ENCODE measurements around the gene SLC35F1.

GRCh38 chr6:118223316-118223715 is 316.3 kb downstream of the SLC35F1 start:
- TF ChIP-seq CEBPB (IDR thresholded peaks at IDR 0.05): no peak
- TF ChIP-seq ZBTB7A (IDR thresholded peaks at IDR 0.05; ENCODE audit: low read depth): no peak
- TF ChIP-seq YY1 (IDR thresholded peaks at IDR 0.05; ENCODE audit: low read depth): no peak
- no peak for TF ChIP-seq NFIC (IDR thresholded peaks at IDR 0.05)
- TF ChIP-seq EP300 (IDR thresholded peaks at IDR 0.05; ENCODE audit: borderline replicate concordance): no peak
- TF ChIP-seq, protein P1, sequence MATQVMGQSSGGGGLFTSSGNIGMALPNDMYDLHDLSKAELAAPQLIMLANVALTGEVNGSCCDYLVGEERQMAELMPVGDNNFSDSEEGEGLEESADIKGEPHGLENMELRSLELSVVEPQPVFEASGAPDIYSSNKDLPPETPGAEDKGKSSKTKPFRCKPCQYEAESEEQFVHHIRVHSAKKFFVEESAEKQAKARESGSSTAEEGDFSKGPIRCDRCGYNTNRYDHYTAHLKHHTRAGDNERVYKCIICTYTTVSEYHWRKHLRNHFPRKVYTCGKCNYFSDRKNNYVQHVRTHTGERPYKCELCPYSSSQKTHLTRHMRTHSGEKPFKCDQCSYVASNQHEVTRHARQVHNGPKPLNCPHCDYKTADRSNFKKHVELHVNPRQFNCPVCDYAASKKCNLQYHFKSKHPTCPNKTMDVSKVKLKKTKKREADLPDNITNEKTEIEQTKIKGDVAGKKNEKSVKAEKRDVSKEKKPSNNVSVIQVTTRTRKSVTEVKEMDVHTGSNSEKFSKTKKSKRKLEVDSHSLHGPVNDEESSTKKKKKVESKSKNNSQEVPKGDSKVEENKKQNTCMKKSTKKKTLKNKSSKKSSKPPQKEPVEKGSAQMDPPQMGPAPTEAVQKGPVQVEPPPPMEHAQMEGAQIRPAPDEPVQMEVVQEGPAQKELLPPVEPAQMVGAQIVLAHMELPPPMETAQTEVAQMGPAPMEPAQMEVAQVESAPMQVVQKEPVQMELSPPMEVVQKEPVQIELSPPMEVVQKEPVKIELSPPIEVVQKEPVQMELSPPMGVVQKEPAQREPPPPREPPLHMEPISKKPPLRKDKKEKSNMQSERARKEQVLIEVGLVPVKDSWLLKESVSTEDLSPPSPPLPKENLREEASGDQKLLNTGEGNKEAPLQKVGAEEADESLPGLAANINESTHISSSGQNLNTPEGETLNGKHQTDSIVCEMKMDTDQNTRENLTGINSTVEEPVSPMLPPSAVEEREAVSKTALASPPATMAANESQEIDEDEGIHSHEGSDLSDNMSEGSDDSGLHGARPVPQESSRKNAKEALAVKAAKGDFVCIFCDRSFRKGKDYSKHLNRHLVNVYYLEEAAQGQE (IDR thresholded peaks at IDR 0.05; ENCODE audit: low read depth): no peak
- no peak for TF ChIP-seq TCF12 (IDR thresholded peaks at IDR 0.05; ENCODE audit: low read depth)
- TF ChIP-seq EGR1 (IDR thresholded peaks at IDR 0.05): no peak
- TF ChIP-seq TAF1 (IDR thresholded peaks at IDR 0.05; ENCODE audit: low read depth): no peak
- TF ChIP-seq, protein P2, sequence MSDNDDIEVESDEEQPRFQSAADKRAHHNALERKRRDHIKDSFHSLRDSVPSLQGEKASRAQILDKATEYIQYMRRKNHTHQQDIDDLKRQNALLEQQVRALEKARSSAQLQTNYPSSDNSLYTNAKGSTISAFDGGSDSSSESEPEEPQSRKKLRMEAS (IDR thresholded peaks at IDR 0.05): no peak

Data from Ishikawa (cell line).